Measurements from ENCODE around the gene KLHL20. TPM values are rescaled to one million over a fixed set of nuclear protein-coding genes. Genes with fewer than 3 reads are reported as not detected.

Gene KLHL20, protein sequence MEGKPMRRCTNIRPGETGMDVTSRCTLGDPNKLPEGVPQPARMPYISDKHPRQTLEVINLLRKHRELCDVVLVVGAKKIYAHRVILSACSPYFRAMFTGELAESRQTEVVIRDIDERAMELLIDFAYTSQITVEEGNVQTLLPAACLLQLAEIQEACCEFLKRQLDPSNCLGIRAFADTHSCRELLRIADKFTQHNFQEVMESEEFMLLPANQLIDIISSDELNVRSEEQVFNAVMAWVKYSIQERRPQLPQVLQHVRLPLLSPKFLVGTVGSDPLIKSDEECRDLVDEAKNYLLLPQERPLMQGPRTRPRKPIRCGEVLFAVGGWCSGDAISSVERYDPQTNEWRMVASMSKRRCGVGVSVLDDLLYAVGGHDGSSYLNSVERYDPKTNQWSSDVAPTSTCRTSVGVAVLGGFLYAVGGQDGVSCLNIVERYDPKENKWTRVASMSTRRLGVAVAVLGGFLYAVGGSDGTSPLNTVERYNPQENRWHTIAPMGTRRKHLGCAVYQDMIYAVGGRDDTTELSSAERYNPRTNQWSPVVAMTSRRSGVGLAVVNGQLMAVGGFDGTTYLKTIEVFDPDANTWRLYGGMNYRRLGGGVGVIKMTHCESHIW
- polyA plus RNA-seq (2011; rRNA removed), result 15.8 and 16.9 TPM in 2 replicates
- polyA plus RNA-seq (2012; cell fraction: cytosol; rRNA removed), result 5.9 and 6.5 TPM in 2 replicates
- polyA plus RNA-seq (2012; cell fraction: nucleus; rRNA removed), result 3.5 and 7.9 TPM in 2 replicates
- 11.4 to 12.5 TPM (median 12.0 TPM) in 3 replicates for polyA plus RNA-seq (2017; fragmentation: RNase III; extraction: RNeasy Plus Mini Kit Qiagen cat#74134 plus additional on column Dnase treatment)
- polyA minus RNA-seq (2011; rRNA and poly(A)+ RNA removed), result 13.4 and 14.2 TPM in 2 replicates

DNA sequence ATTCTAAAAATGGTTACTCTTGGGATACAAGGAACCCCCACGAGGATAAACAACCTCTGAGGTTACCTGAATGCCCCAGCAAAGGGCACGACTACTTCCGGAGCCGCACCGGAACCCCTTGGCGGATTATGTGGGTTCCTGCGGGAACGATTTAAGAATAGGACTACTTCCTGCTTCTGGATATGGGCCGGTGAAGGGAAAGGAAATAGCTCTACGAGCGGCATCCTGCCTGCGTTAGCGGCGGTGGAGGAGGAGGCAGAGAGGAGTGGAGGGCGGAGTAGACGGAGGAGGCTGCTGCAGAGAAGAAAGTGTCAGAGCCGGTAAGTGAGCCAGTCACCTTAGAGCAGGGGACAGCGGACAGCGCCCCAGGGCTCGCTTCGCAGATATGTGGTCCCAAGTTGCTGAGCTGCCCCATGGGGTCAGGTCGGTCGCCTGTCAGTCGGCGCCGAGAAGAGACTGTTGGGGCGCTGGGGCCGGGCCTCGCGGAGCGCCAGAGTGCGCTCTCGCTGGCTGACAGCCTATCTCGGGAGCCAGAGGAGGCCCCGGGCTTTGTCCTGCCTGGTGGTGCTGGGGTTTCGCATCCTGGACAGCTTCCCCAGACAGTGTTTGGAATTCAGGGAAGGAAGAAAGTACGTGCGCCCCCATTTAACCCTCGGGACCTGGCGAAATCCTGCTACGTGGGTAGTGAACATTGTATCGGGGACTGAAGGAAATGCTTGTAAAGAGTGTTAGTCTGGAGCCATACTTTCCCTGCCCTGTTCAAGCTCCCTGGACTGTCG, at the start of gene KLHL20:
Gene KLHL20, plus strand, starts transcription at position 223 of the 779 bp plus-strand sequence. CDS start 1,063 bp downstream, outside the sequence.
- POLR2A ChIA-PET, result interaction anchor here (0.6 to 1.6 kb wide), 10 partner anchors 8 to 332 kb away, joined by 3 to 15 read pairs (median 4); partner anchors contain the start of genes CENPL, DARS2, PRDX6 and RC3H1
- CTCF ChIA-PET, result interaction anchor here (1.0 to 2.2 kb wide), 4 partner anchors 22 to 284 kb away, joined by 3 to 12 read pairs (median 4); no protein-coding TSS in a partner anchor
- Histone ChIP-seq H3K4me2 (peak within 1 kb of the TSS; percentile 91), H3K4me3 (peak within 1 kb of the TSS; percentile 63), H3K4me1 (peaks cover 20% of the 10 kb centered on the region; the same call in 2 of the 3 replicates), H3K9me3 (no peaks in the 10 kb centered on the region), H3K27ac (peak within 1 kb of the TSS; percentile 79 to 96)
- WGBS (ENCODE audit: missing lambda C conversion rate), result under 1% methylated on average over 28 of the region's 43 CpGs
- FAIRE-seq (peak; percentile 56), DNase-seq (ENCODE audit: low read depth in 1 of 2, low spot score in 1 of 2) (peak; percentile 89 to 93), ATAC-seq (peak; percentile 99)
- 0 out of 2 replicates have a peak, but pooled peaks have one; percentile 32 for TF ChIP-seq MAZ (IDR thresholded peaks at IDR 0.05; ENCODE audit: borderline replicate concordance, low read depth, low read length)
- 0 out of 2 replicates have a peak, but pooled peaks have one; percentile 25 for TF ChIP-seq ATOH8 (CRISPR knock-in tag; IDR thresholded peaks at IDR 0.05; ENCODE audit: low read depth)
- TF ChIP-seq, protein P1, sequence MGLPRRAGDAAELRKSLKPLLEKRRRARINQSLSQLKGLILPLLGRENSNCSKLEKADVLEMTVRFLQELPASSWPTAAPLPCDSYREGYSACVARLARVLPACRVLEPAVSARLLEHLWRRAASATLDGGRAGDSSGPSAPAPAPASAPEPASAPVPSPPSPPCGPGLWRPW (IDR thresholded peaks at IDR 0.05), result no peak
- no peak for TF ChIP-seq CBX2 (IDR thresholded peaks at IDR 0.05; ENCODE audit: borderline replicate concordance, low read depth)
- no peak for TF ChIP-seq TP53 (CRISPR knock-in tag; IDR thresholded peaks at IDR 0.05)
- TF ChIP-seq GATA3 (IDR thresholded peaks at IDR 0.05; ENCODE audit: borderline replicate concordance), result peak; percentile 40; the same call in 1 of the 2 replicates
- TF ChIP-seq, protein P2, sequence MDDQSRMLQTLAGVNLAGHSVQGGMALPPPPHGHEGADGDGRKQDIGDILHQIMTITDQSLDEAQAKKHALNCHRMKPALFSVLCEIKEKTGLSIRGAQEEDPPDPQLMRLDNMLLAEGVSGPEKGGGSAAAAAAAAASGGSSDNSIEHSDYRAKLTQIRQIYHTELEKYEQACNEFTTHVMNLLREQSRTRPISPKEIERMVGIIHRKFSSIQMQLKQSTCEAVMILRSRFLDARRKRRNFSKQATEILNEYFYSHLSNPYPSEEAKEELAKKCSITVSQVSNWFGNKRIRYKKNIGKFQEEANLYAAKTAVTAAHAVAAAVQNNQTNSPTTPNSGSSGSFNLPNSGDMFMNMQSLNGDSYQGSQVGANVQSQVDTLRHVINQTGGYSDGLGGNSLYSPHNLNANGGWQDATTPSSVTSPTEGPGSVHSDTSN (IDR thresholded peaks at IDR 0.05), result no peak
- TF ChIP-seq FOSL2 (IDR thresholded peaks at IDR 0.05), result no peak
- TF ChIP-seq FOSL2 (CRISPR knock-in tag; IDR thresholded peaks at IDR 0.05), result no peak
- TF ChIP-seq CEBPB (IDR thresholded peaks at IDR 0.05), result peak in 1 of 2 experiments; percentile 4; a peak in 1 of 4 replicates
- peak; percentile 71 to 90; a peak in 4 of 5 replicates for TF ChIP-seq JUN (IDR thresholded peaks at IDR 0.05)
- TF ChIP-seq EHMT2 (IDR thresholded peaks at IDR 0.05; ENCODE audit: low read depth), result peak; percentile 49; the same call in 1 of the 2 replicates
- no peak for TF ChIP-seq NR3C1 (IDR thresholded peaks at IDR 0.05)
- TF ChIP-seq NPAS2 (CRISPR knock-in tag; IDR thresholded peaks at IDR 0.05; ENCODE audit: borderline replicate concordance), result no peak
- TF ChIP-seq ZC3H11A (IDR thresholded peaks at IDR 0.05), result no peak; the same call in 1 of the 2 replicates
- no peak for TF ChIP-seq POLR2AphosphoS2 (conservative IDR thresholded peaks at IDR 0.05; ENCODE audit: low read length)
- TF ChIP-seq EP300 (IDR thresholded peaks at IDR 0.05), result no peak
- 0 out of 2 replicates have a peak, but pooled peaks have one; percentile 21 for TF ChIP-seq PHF8 (IDR thresholded peaks at IDR 0.05; ENCODE audit: borderline replicate concordance, low read depth)
- TF ChIP-seq, protein P3, sequence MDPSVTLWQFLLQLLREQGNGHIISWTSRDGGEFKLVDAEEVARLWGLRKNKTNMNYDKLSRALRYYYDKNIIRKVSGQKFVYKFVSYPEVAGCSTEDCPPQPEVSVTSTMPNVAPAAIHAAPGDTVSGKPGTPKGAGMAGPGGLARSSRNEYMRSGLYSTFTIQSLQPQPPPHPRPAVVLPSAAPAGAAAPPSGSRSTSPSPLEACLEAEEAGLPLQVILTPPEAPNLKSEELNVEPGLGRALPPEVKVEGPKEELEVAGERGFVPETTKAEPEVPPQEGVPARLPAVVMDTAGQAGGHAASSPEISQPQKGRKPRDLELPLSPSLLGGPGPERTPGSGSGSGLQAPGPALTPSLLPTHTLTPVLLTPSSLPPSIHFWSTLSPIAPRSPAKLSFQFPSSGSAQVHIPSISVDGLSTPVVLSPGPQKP (IDR thresholded peaks at IDR 0.05; ENCODE audit: low read depth, low read length), result no peak
- TF ChIP-seq MAX (IDR thresholded peaks at IDR 0.05), result peak; percentile 83
- no peak for TF ChIP-seq ESRRA (IDR thresholded peaks at IDR 0.05; ENCODE audit: borderline replicate concordance, low read length)
- TF ChIP-seq TFCP2L1 (CRISPR knock-in tag; IDR thresholded peaks at IDR 0.05), result no peak
- TF ChIP-seq, protein P4, sequence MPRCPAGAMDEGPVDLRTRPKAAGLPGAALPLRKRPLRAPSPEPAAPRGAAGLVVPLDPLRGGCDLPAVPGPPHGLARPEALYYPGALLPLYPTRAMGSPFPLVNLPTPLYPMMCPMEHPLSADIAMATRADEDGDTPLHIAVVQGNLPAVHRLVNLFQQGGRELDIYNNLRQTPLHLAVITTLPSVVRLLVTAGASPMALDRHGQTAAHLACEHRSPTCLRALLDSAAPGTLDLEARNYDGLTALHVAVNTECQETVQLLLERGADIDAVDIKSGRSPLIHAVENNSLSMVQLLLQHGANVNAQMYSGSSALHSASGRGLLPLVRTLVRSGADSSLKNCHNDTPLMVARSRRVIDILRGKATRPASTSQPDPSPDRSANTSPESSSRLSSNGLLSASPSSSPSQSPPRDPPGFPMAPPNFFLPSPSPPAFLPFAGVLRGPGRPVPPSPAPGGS (IDR thresholded peaks at IDR 0.05), result peak; percentile 91; the same call in 1 of the 3 replicates
- peak; percentile 65; the same call in 1 of the 2 replicates for TF ChIP-seq MYC (IDR thresholded peaks at IDR 0.05; ENCODE audit: borderline replicate concordance, low read length)
- TF ChIP-seq BHLHE40 (IDR thresholded peaks at IDR 0.05; ENCODE audit: low read depth, low read length), result no peak
- 0 out of 2 replicates have a peak, but pooled peaks have one; percentile 30 for TF ChIP-seq ZSCAN20 (CRISPR knock-in tag; IDR thresholded peaks at IDR 0.05)
- 0 out of 2 replicates have a peak, but pooled peaks have one; percentile 42 for TF ChIP-seq EHF (CRISPR knock-in tag; IDR thresholded peaks at IDR 0.05)
- TF ChIP-seq, protein P5, sequence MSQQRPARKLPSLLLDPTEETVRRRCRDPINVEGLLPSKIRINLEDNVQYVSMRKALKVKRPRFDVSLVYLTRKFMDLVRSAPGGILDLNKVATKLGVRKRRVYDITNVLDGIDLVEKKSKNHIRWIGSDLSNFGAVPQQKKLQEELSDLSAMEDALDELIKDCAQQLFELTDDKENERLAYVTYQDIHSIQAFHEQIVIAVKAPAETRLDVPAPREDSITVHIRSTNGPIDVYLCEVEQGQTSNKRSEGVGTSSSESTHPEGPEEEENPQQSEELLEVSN (IDR thresholded peaks at IDR 0.05; ENCODE audit: borderline replicate concordance, low read depth), result peak; percentile 74; the same call in 1 of the 2 replicates
- no peak for TF ChIP-seq FOXS1 (CRISPR knock-in tag; IDR thresholded peaks at IDR 0.05)
- TF ChIP-seq HOXB13 (CRISPR knock-in tag; IDR thresholded peaks at IDR 0.05; ENCODE audit: low read depth), result 0 out of 2 replicates have a peak, but pooled peaks have one; percentile 29

Measured in A549 (cell line).